ENCODE measurements around the gene KIF26A. TPM values are rescaled to one million over a fixed set of nuclear protein-coding genes. Genes with fewer than 3 reads are reported as not detected.

KIF26A gene
- polyA plus RNA-seq, 1 of the 3 experiments (the other 2 are of a cell fraction), result 1.7 TPM

DNA sequence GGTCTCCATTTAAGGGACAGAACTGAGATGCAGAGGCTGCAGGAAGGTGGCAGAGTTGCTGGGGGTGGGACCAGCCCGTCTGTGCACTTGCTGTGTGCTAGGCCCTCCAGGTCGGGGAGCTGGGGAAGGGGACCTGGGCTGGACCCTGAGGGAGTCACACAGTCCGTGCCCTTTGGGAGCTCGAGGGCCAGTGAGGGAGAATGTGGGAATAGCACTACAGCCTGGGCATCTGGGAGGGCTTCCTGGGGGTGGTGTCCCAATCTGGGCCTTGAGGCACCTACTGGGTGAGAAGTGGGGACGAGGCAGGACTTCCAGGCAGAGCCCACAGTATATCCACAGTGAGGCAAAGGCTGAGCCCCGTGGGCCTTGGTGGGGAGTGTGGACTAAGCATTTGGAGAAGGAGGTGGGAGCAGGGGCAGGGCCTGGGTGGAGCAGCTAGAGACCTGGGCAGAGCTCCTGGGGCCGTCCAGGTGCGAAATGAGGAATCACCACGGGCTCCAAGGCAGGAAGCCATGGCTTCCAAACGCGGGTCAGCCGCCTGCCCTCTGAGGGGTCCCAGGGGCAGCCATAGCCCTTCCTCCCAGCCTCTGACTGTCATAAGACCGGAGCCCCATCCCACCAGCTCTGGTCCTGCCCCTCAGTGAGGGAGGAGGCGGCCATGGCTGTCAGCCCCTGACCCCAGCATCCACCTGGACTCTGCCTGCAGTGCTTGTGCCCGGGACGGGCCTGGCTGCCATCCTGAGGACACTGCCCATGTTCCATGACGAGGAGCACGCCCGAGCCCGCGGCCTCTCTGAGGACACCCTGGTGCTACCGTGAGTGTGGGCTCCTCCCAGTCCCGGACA is 46.2 kb upstream of the KIF26A start:
- no peaks in the 10 kb centered on the region for H3F3A ChIP-seq (replicated peaks; ENCODE audit: insufficient read depth)
- WGBS (ENCODE audit: low lambda C conversion rate), result 71% methylated on average over 12 of the region's 23 CpGs
- ChIA-PET CTCF (interaction anchor here (0.6 to 5.5 kb wide), 8 partner anchors 12 to 473 kb away, joined by 3 to 79 read pairs (median 31); no protein-coding TSS in a partner anchor), POLR2A (no interaction called here)
- H3K4me2 ChIP-seq, result no peak overlapping the region
- TF ChIP-seq TCF12 (IDR thresholded peaks at IDR 0.05) (no peak), TAF1 (IDR thresholded peaks at IDR 0.05; ENCODE audit: borderline replicate concordance, low read depth, low read length) (no peak)
- H3K9me3 ChIP-seq, result no peaks in the 10 kb centered on the region
- no peaks in the 10 kb centered on the region for H3K9me2 ChIP-seq
- H3K27me3 ChIP-seq (ENCODE audit: insufficient read depth), result no peaks in the 10 kb centered on the region
- H3K36me3 ChIP-seq (replicated peaks in 1 of 2; ENCODE audit: control insufficient read depth in 1 of 2, insufficient read depth in 2 of 2, low read length in 1 of 2), result no peaks in the 10 kb centered on the region
- no peaks in the 10 kb centered on the region for H4K20me1 ChIP-seq (ENCODE audit: insufficient read depth)
- H3K9ac ChIP-seq, result no peak overlapping the region
- H2AFZ ChIP-seq (ENCODE audit: low read depth), result no peak overlapping the region
- peaks cover 0 to 7% of the 10 kb centered on the region in 2 experiments; a peak in 1 of 4 replicates for H3K4me1 ChIP-seq (ENCODE audit: control insufficient read depth in 1 of 2, insufficient read depth in 2 of 2, low read depth in 1 of 2, low read length in 1 of 2)
- no peak overlapping the region for H3K27ac ChIP-seq (ENCODE audit: low read depth in 2 of 2, low read length in 1 of 2)
- H3K79me2 ChIP-seq (ENCODE audit: insufficient read depth), result no peaks in the 10 kb centered on the region
- DNase-seq, result peak; percentile 27
- H3K4me3 ChIP-seq (ENCODE audit: low read depth in 2 of 2, low read length in 1 of 2), result no peak overlapping the region

DNA sequence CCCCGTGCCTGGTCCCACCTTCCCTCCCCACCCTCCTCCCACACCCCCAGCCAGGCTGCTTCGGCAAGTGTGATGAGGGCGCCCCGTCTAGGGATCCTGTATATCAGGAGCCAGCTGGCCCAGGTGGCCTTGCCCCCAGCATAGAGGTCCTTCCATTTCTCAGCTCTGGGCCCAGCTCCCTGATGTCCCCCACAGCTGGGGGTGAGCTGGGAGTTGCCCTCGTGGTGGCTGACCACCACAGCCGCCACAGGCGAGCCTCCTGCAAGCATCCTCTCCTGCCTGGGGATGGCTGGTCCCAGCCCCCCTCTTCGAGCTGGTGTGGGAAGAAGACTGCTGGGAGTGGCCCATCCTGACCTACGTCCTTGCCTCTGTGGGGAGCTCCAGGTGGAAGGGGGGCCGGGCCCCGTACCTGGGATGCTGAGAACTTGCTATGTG is 45.4 kb upstream of the KIF26A start:
- POLR2A ChIA-PET, result no interaction called here
- no peak overlapping the region for H3K27ac ChIP-seq (ENCODE audit: low read depth in 2 of 2, low read length in 1 of 2)
- no peaks in the 10 kb centered on the region for H4K20me1 ChIP-seq (ENCODE audit: insufficient read depth)
- no peak overlapping the region for H3K4me3 ChIP-seq (ENCODE audit: low read depth in 2 of 2, low read length in 1 of 2)
- TF ChIP-seq TCF12 (IDR thresholded peaks at IDR 0.05), result no peak
- TF ChIP-seq, protein P1, sequence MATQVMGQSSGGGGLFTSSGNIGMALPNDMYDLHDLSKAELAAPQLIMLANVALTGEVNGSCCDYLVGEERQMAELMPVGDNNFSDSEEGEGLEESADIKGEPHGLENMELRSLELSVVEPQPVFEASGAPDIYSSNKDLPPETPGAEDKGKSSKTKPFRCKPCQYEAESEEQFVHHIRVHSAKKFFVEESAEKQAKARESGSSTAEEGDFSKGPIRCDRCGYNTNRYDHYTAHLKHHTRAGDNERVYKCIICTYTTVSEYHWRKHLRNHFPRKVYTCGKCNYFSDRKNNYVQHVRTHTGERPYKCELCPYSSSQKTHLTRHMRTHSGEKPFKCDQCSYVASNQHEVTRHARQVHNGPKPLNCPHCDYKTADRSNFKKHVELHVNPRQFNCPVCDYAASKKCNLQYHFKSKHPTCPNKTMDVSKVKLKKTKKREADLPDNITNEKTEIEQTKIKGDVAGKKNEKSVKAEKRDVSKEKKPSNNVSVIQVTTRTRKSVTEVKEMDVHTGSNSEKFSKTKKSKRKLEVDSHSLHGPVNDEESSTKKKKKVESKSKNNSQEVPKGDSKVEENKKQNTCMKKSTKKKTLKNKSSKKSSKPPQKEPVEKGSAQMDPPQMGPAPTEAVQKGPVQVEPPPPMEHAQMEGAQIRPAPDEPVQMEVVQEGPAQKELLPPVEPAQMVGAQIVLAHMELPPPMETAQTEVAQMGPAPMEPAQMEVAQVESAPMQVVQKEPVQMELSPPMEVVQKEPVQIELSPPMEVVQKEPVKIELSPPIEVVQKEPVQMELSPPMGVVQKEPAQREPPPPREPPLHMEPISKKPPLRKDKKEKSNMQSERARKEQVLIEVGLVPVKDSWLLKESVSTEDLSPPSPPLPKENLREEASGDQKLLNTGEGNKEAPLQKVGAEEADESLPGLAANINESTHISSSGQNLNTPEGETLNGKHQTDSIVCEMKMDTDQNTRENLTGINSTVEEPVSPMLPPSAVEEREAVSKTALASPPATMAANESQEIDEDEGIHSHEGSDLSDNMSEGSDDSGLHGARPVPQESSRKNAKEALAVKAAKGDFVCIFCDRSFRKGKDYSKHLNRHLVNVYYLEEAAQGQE (IDR thresholded peaks at IDR 0.05; ENCODE audit: low read depth, low read length), result no peak
- TF ChIP-seq, protein P2, sequence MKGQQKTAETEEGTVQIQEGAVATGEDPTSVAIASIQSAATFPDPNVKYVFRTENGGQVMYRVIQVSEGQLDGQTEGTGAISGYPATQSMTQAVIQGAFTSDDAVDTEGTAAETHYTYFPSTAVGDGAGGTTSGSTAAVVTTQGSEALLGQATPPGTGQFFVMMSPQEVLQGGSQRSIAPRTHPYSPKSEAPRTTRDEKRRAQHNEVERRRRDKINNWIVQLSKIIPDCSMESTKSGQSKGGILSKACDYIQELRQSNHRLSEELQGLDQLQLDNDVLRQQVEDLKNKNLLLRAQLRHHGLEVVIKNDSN (IDR thresholded peaks at IDR 0.05; ENCODE audit: borderline replicate concordance, low read depth), result no peak
- TF ChIP-seq GATA2 (CRISPR knock-in tag; IDR thresholded peaks at IDR 0.05), result no peak
- no peak for TF ChIP-seq FOXJ3 (CRISPR knock-in tag; IDR thresholded peaks at IDR 0.05)
- TF ChIP-seq EP300 (IDR thresholded peaks at IDR 0.05; ENCODE audit: borderline replicate concordance in 1 of 2, low read depth in 1 of 2, low read length in 1 of 2), result no peak
- no peak for TF ChIP-seq SMC3 (IDR thresholded peaks at IDR 0.05; ENCODE audit: low read depth, low read length)
- no peak for TF ChIP-seq POLR2AphosphoS5 (IDR thresholded peaks at IDR 0.05; ENCODE audit: low read depth, low read length)
- no peak for TF ChIP-seq NRF1 (IDR thresholded peaks at IDR 0.05; ENCODE audit: low read depth, low read length)
- TF ChIP-seq MEF2A (IDR thresholded peaks at IDR 0.05; ENCODE audit: borderline replicate concordance, low read depth), result no peak
- TF ChIP-seq, protein P3, sequence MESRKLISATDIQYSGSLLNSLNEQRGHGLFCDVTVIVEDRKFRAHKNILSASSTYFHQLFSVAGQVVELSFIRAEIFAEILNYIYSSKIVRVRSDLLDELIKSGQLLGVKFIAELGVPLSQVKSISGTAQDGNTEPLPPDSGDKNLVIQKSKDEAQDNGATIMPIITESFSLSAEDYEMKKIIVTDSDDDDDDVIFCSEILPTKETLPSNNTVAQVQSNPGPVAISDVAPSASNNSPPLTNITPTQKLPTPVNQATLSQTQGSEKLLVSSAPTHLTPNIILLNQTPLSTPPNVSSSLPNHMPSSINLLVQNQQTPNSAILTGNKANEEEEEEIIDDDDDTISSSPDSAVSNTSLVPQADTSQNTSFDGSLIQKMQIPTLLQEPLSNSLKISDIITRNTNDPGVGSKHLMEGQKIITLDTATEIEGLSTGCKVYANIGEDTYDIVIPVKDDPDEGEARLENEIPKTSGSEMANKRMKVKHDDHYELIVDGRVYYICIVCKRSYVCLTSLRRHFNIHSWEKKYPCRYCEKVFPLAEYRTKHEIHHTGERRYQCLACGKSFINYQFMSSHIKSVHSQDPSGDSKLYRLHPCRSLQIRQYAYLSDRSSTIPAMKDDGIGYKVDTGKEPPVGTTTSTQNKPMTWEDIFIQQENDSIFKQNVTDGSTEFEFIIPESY (IDR thresholded peaks at IDR 0.05; ENCODE audit: borderline replicate concordance, low read depth), result no peak
- no peak overlapping the region for H3K4me2 ChIP-seq
- H3K4me1 ChIP-seq (ENCODE audit: control insufficient read depth in 1 of 2, insufficient read depth in 2 of 2, low read depth in 1 of 2, low read length in 1 of 2), result peaks cover 0 to 7% of the 10 kb centered on the region in 2 experiments; a peak in 1 of 4 replicates
- no peak overlapping the region for H3K9ac ChIP-seq
- H3K9me3 ChIP-seq, result no peaks in the 10 kb centered on the region
- H3K9me2 ChIP-seq, result no peaks in the 10 kb centered on the region
- H3F3A ChIP-seq (replicated peaks; ENCODE audit: insufficient read depth), result no peaks in the 10 kb centered on the region
- H3K27me3 ChIP-seq (ENCODE audit: insufficient read depth), result no peaks in the 10 kb centered on the region
- no peaks in the 10 kb centered on the region for H3K79me2 ChIP-seq (ENCODE audit: insufficient read depth)
- no CpG with 5 or more reads among the region's 11 CpGs for WGBS (ENCODE audit: low lambda C conversion rate)
- no peaks in the 10 kb centered on the region for H3K36me3 ChIP-seq (replicated peaks in 1 of 2; ENCODE audit: control insufficient read depth in 1 of 2, insufficient read depth in 2 of 2, low read length in 1 of 2)
- CTCF ChIA-PET, result interaction anchor here (0.8 to 5.5 kb wide), 9 partner anchors 9 to 490 kb away, joined by 3 to 79 read pairs (median 30); no protein-coding TSS in a partner anchor
- no peak overlapping the region for H2AFZ ChIP-seq (ENCODE audit: low read depth)
- peak; percentile 27 for DNase-seq

Measured in SK-N-SH (cell line).